Sigmoid colon (tissue), 4 donors: ENCODE data around the gene GTF3C1.

Experiments used
- EP300 ChIP-seq, 4 donors: sonication (generic); formaldehyde crosslinking; IDR thresholded peaks; one replicate each; pipeline ENCODE4 v1.6.1; 2017; ENCODE audit warnings: antibody characterized with exemption in 4 of 4
- POLR2A ChIP-seq, 2 donors: fragments of 450-650 bp; IDR thresholded peaks; one replicate each; pipeline ENCODE4 v1.6.1; 2016; ENCODE audit warnings: antibody characterized with exemption in 2 of 2, mild to moderate bottlenecking in 2 of 2, moderate library complexity in 2 of 2
- POLR2AphosphoS5 ChIP-seq, 4 donors: sonication (generic); formaldehyde crosslinking; IDR thresholded peaks; one replicate each; pipeline ENCODE4 v1.6.1; 2017; ENCODE audit warnings: antibody characterized with exemption in 4 of 4
- TF ChIP-seq, protein P1 (sequence below), 4 experiments: fragments of 450-650 bp in 3 of 4; fragments of 200-600 bp in 1 of 4; IDR thresholded peaks; one replicate each; pipeline ENCODE4 v1.5.1; 2016 to 2019; ENCODE audit warnings: antibody characterized with exemption in 4 of 4, mild to moderate bottlenecking in 3 of 4, moderate library complexity in 2 of 4

DNA sequence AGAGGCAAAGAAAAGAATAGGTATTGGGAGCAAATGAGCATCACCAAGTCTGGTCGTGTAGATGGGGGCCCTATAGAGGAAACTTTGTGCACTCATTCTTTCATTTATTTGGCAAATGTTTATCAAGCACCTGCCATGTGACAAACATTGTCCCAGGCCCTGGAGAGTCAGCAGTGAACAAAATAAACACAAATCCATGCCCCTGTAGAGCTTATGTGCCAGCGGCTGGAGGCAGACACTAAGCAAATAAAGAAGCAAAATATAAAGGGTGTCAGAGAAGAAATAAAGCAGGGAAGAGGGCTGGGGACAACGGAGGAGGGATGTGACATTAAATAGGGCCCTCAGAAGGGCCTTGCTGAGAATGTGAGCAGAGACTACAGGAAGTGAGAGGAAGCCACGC lies 45.8 kb upstream of the GTF3C1 start:
- TF ChIP-seq POLR2A (IDR thresholded peaks at IDR 0.05) (no peak), POLR2AphosphoS5 (IDR thresholded peaks at IDR 0.05) (no peak), EP300 (IDR thresholded peaks at IDR 0.05) (no peak)
- TF ChIP-seq, protein P1, sequence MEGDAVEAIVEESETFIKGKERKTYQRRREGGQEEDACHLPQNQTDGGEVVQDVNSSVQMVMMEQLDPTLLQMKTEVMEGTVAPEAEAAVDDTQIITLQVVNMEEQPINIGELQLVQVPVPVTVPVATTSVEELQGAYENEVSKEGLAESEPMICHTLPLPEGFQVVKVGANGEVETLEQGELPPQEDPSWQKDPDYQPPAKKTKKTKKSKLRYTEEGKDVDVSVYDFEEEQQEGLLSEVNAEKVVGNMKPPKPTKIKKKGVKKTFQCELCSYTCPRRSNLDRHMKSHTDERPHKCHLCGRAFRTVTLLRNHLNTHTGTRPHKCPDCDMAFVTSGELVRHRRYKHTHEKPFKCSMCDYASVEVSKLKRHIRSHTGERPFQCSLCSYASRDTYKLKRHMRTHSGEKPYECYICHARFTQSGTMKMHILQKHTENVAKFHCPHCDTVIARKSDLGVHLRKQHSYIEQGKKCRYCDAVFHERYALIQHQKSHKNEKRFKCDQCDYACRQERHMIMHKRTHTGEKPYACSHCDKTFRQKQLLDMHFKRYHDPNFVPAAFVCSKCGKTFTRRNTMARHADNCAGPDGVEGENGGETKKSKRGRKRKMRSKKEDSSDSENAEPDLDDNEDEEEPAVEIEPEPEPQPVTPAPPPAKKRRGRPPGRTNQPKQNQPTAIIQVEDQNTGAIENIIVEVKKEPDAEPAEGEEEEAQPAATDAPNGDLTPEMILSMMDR (IDR thresholded peaks at IDR 0.05): no peak
